Neural progenitor cell (in vitro differentiated cells): ENCODE data around the gene FREM2. TPM values are rescaled to one million over a fixed set of nuclear protein-coding genes. Genes with fewer than 3 reads are reported as not detected.

Source experiments
- DNase-seq: peaks from one replicate; pipeline ENCODE4 v3.0.0-alpha.2; 2016; ENCODE audit warnings: low spot score
- H2AFZ ChIP-seq: fragments of 200-600 bp; sonication (generic); replicated peaks from 2 replicates; pipeline ENCODE4 v1.6.1; 2016; ENCODE audit warnings: antibody characterized with exemption
- H3F3A ChIP-seq: fragments of 200-600 bp; sonication (generic); 2 replicates; pipeline ENCODE4 v1.6.1; 2016; ENCODE audit warnings: antibody characterized with exemption, low read depth
- H3K27ac ChIP-seq: fragments of 200-600 bp; sonication (generic); 2 replicates; pipeline ENCODE4 v1.5.1; 2016; ENCODE audit warnings: mild to moderate bottlenecking
- H3K27me3 ChIP-seq: fragments of 200-600 bp; sonication (generic); 2 replicates; pipeline ENCODE4 v1.6.1; 2016; ENCODE audit warnings: mild to moderate bottlenecking, moderate library complexity
- H3K36me3 ChIP-seq: fragments of 200-600 bp; sonication (generic); 2 replicates; pipeline ENCODE4 v1.5.1; 2016
- H3K4me1 ChIP-seq: fragments of 200-600 bp; sonication (generic); 2 replicates; pipeline ENCODE4 v1.6.1; 2016; ENCODE audit warnings: mixed run types
- H3K4me2 ChIP-seq: fragments of 200-600 bp; sonication (generic); 2 replicates; pipeline ENCODE4 v1.6.1; 2016
- H3K4me3 ChIP-seq: fragments of 200-600 bp; sonication (generic); 2 replicates; pipeline ENCODE4 v1.5.1; 2016
- H3K79me2 ChIP-seq: fragments of 200-600 bp; sonication (generic); 2 replicates; pipeline ENCODE4 v1.6.1; 2016; ENCODE audit warnings: low read depth
- H3K9ac ChIP-seq: fragments of 200-600 bp; sonication (generic); 2 replicates; pipeline ENCODE4 v1.6.1; 2016
- H3K9me3 ChIP-seq: fragments of 200-600 bp; sonication (generic); 2 replicates; pipeline ENCODE4 v1.5.1; 2016; ENCODE audit warnings: low read depth
- H4K20me1 ChIP-seq: fragments of 200-600 bp; sonication (generic); 2 replicates; pipeline ENCODE4 v1.6.1; 2016; ENCODE audit warnings: low read depth
- H3K27ac Mint-ChIP-seq: 3 replicates; pipeline ENCODE4 v1.8.0; 2021; ENCODE audit warnings: mixed read lengths
- H3K27me3 Mint-ChIP-seq: 2 replicates; pipeline ENCODE4 v1.8.0; 2022; ENCODE audit warnings: low read depth, mild to moderate bottlenecking, inconsistent platforms, moderate library complexity, mixed read lengths; ENCODE audit not compliant: insufficient read depth
- H3K36me3 Mint-ChIP-seq: 3 replicates; pipeline ENCODE4 v1.8.0; 2021; ENCODE audit warnings: mixed read lengths
- H3K4me1 Mint-ChIP-seq: 3 replicates; pipeline ENCODE4 v1.8.0; 2021; ENCODE audit warnings: mixed read lengths
- H3K4me3 Mint-ChIP-seq: 3 replicates; pipeline ENCODE4 v1.8.0; 2021; ENCODE audit warnings: mild to moderate bottlenecking, moderate library complexity, mixed read lengths
- H3K9me3 Mint-ChIP-seq: 3 replicates; pipeline ENCODE4 v1.8.0; 2020; ENCODE audit warnings: mixed read lengths
- CTCF ChIP-seq: fragments of 200-600 bp; sonication (generic); IDR thresholded peaks from 2 replicates; pipeline ENCODE4 v1.5.1; 2017; ENCODE audit warnings: antibody characterized with exemption, mild to moderate bottlenecking
- EZH2 ChIP-seq: fragments of 200-600 bp; sonication (generic); IDR thresholded peaks from 2 replicates; pipeline ENCODE4 v1.6.1; 2017; ENCODE audit warnings: antibody characterized with exemption, mild to moderate bottlenecking, moderate library complexity
- EZH2phosphoT487 ChIP-seq: fragments of 200-600 bp; sonication (generic); IDR thresholded peaks from 2 replicates; pipeline ENCODE4 v1.6.1; 2017; ENCODE audit warnings: antibody characterized with exemption
- total RNA-seq: library from RNA; depleted of rRNA; stranded (reverse); fragments of >200 nt; gene quantifications from 2 replicates; pipeline ENCODE4 v1.2.3, GENCODE V29; 2015; ENCODE audit warnings: low replicate concordance

The FREM2 gene
- total RNA-seq, 1 donor from 2014 or later, result 21.3 TPM

- peak overlapping the region; percentile 22 for H3K4me2 ChIP-seq
- peaks cover 9% of the 10 kb centered on the region for H3K27me3 ChIP-seq
- peaks cover 38% of the 10 kb centered on the region for H3K36me3 Mint-ChIP-seq
- no peaks in the 10 kb centered on the region for H3K79me2 ChIP-seq
- H3K4me3 Mint-ChIP-seq, result no peak overlapping the region
- peak overlapping the region; percentile 1 for H3K4me3 ChIP-seq
- peaks cover 8% of the 10 kb centered on the region for H3K4me1 ChIP-seq
- H4K20me1 ChIP-seq, result no peaks in the 10 kb centered on the region
- no peaks in the 10 kb centered on the region for H3K36me3 ChIP-seq
- DNase-seq, result no peak
- peaks cover 7% of the 10 kb centered on the region for H3K4me1 Mint-ChIP-seq
- H2AFZ ChIP-seq, result no peak overlapping the region
- H3K9me3 Mint-ChIP-seq, result peaks cover 16% of the 10 kb centered on the region
- no peaks in the 10 kb centered on the region for H3K9me3 ChIP-seq
- no peaks in the 10 kb centered on the region for H3F3A ChIP-seq
- peaks cover 2% of the 10 kb centered on the region for H3K27me3 Mint-ChIP-seq
- H3K27ac Mint-ChIP-seq, result no peak overlapping the region
- no peak overlapping the region for H3K27ac ChIP-seq
- TF ChIP-seq EZH2phosphoT487, result no peak
- H3K9ac ChIP-seq, result no peak overlapping the region
These were observed 6.8 kb downstream of the FREM2 start for GRCh38 chr13:38693641-38694040.

GRCh38 chr13:38697197-38697596 lies 10.3 kb downstream of the FREM2 start:
- no peak for TF ChIP-seq EZH2phosphoT487
- TF ChIP-seq EZH2, result no peak
- no peak for TF ChIP-seq CTCF
- Mint-ChIP-seq H3K9me3 (no peaks in the 10 kb centered on the region), H3K4me3 (no peak overlapping the region), H3K27ac (no peak overlapping the region), H3K27me3 (peaks cover 2% of the 10 kb centered on the region), H3K4me1 (peaks cover 7% of the 10 kb centered on the region), H3K36me3 (peaks cover 16% of the 10 kb centered on the region)
- Histone ChIP-seq H3K4me3 (no peak overlapping the region), H3K36me3 (no peaks in the 10 kb centered on the region), H2AFZ (no peak overlapping the region), H3K4me2 (no peak overlapping the region), H3K9me3 (no peaks in the 10 kb centered on the region), H3K9ac (no peak overlapping the region), H4K20me1 (no peaks in the 10 kb centered on the region), H3K79me2 (no peaks in the 10 kb centered on the region), H3K27me3 (no peaks in the 10 kb centered on the region), H3K4me1 (peaks cover 8% of the 10 kb centered on the region), H3K27ac (no peak overlapping the region), H3F3A (no peaks in the 10 kb centered on the region)
- DNase-seq, result no peak

- Histone ChIP-seq H3K36me3 (no peaks in the 10 kb centered on the region), H3K4me1 (peaks cover 8% of the 10 kb centered on the region), H2AFZ (no peak overlapping the region), H3K9me3 (no peaks in the 10 kb centered on the region), H4K20me1 (no peaks in the 10 kb centered on the region), H3K9ac (no peak overlapping the region), H3K79me2 (no peaks in the 10 kb centered on the region), H3K4me2 (no peak overlapping the region), H3K27me3 (no peaks in the 10 kb centered on the region), H3F3A (no peaks in the 10 kb centered on the region), H3K4me3 (no peak overlapping the region), H3K27ac (no peak overlapping the region)
- TF ChIP-seq CTCF (no peak), EZH2phosphoT487 (no peak), EZH2 (no peak)
- H3K9me3 Mint-ChIP-seq, result no peaks in the 10 kb centered on the region
- peaks cover 14% of the 10 kb centered on the region for H3K36me3 Mint-ChIP-seq
- H3K4me3 Mint-ChIP-seq, result no peak overlapping the region
- no peak overlapping the region for H3K27ac Mint-ChIP-seq
- H3K4me1 Mint-ChIP-seq, result peaks cover 12% of the 10 kb centered on the region
- H3K27me3 Mint-ChIP-seq, result peaks cover 2% of the 10 kb centered on the region
- DNase-seq, result peak; percentile 31
These were observed 10.9 kb downstream of the FREM2 start for GRCh38 chr13:38697628-38698333.

- TF ChIP-seq CTCF (no peak), EZH2phosphoT487 (no peak), EZH2 (no peak)
- H3K36me3 Mint-ChIP-seq, result peaks cover 4% of the 10 kb centered on the region
- H3K9me3 Mint-ChIP-seq, result no peaks in the 10 kb centered on the region
- DNase-seq, result no peak
- no peaks in the 10 kb centered on the region for H3K9me3 ChIP-seq
- H3K4me1 Mint-ChIP-seq, result peaks cover 18% of the 10 kb centered on the region
- no peaks in the 10 kb centered on the region for H3K27me3 ChIP-seq
- no peak overlapping the region for H3K4me3 Mint-ChIP-seq
- H3K27me3 Mint-ChIP-seq, result peaks cover 2% of the 10 kb centered on the region
- no peaks in the 10 kb centered on the region for H3K79me2 ChIP-seq
- H3K4me1 ChIP-seq, result no peaks in the 10 kb centered on the region
- H3K27ac Mint-ChIP-seq, result no peak overlapping the region
- H3K9ac ChIP-seq, result no peak overlapping the region
- H3K4me3 ChIP-seq, result no peak overlapping the region
- no peaks in the 10 kb centered on the region for H3F3A ChIP-seq
- no peaks in the 10 kb centered on the region for H3K36me3 ChIP-seq
- no peak overlapping the region for H2AFZ ChIP-seq
- no peak overlapping the region for H3K27ac ChIP-seq
- no peaks in the 10 kb centered on the region for H4K20me1 ChIP-seq
- H3K4me2 ChIP-seq, result no peak overlapping the region
These were observed 13.2 kb downstream of the FREM2 start for GRCh38 chr13:38700051-38700450.
